ENCODE results near the gene CFAP97.
"Not testable (repeated sequence)": the region's sequence is repeated elsewhere in the genome, so short reads cannot be mapped to it uniquely, and the experiment has no call there.

Gene CFAP97

DNA sequence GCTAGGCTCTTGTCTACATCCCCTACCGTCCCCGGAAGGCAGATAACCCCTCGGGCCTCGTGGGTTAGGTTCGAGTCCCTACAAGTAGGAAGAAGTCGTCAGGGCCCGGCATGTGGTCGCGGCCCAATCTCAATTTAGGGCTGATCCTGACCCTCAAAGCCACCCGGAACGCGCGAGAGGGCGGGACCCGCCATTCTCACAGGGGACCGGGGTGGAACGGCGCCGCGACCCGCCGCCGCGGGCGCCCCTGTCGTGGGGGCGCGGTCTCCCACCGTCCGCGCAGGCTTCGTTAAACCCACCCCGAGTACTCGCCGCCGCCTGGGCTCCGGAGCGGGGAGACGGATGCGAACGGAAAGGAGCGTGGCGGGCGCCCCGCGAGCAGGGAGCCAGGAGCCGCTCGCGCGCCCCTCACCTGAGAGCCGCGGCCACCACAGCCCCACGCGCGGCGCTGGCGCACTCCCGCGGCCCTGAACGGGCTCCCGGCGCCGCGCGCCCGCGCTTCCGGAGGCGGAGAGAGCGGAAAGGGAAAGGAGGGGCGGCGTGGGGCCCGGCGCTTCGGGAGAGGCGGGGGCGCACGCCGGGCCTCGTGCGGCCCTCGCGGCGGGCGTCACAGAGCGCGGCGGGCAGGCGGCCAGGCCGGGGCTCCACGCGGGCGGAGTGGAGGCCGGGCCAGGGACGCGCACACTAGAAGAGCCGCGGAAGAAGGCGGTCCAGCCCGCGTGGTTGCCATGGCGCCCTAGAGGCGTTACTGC is at the start of gene CFAP97:
Gene CFAP97, minus strand, starts transcription at position 515 of the 752 bp plus-strand sequence. CDS start 12,804 bp downstream, outside the sequence.
- peak; percentile 78 for DNase-seq

DNA sequence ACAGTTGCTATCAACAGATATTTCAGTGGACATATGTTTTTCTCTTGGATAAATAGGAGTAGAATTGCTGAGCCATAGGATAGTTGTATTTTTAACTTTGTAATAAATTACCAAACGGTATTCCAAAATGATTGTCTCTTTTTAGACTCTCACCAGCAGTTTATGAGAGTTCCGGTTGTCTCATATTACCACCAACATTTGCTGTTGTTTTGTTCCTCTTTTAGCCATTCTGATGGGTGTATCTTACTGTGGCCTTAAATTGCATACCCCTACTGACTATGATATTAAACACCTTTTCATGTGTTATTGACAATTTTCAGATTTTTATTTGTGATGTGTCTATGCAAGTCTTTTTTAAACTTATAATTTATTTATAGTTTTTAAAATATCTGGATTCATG is 45.3 kb upstream of the CFAP97 start:
- DNase-seq: no peak

DNA sequence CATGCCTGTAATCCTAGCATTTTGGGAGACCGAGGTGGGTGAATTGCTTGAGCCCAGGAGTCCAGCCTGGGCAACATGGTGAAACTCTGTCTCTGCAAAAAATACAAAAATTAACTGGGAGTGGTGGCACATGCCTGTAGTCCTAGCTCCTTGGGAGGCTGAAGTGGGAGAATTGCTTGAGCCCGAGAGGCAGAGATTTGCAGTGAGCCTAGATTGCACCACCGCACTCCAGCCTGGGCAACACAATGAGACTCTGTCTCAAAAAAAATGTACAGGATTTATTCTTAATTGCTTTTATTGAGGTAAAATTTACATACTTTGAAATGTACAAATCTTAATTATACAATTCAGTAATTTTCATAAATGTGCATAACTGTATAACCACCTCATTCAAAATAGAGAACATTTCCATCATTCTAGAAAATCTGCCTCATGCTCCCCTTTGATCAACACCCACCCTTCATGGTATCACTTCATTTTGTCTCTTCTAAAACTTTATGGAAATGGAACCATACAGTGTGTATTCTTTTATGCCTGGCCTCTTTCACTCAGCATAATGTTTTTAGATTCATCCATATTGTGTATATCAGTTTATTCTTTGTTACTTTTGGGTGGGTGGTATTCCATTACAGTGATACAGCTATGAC is 44.7 kb upstream of the CFAP97 start:
- DNase-seq: no peak

DNA sequence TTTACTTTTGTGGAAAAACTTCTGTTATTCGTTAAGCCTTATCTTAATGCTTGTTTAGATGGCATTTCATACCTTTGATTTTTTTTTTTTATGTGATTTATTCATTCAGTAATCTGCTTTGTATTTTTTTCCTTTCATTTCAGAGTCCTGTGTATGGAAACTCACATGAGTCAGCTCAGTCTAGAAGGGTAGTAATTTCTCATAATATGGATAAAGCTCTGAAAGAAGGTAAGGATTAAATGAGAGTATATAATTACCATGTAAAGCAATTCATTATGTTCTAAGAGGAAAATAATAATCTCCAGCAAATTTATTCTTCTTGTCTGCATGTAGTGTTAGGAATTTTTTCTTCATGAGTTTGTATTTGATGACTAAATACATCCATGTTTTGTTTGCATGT is 43.4 kb upstream of the CFAP97 start:
- DNase-seq: no peak

DNA sequence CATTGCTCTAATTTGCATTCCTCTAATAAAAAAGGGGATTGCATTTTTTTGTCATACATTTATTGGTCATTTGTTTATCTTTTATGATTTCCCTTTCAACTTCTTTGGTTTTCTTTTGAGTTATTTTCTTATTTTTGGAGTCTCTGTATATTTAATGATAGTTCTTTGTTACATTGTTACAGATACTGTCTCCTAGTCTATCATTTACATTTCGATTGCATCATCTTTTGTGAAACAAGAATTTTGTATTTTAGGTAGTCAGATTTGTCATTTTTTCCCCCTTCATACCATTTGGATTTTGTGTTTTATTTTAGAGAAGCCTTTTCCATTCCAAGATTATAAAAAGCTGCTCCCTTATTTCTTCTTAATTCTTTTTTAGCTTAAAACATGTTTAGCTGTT is 42.7 kb upstream of the CFAP97 start:
- DNase-seq: no peak

DNA sequence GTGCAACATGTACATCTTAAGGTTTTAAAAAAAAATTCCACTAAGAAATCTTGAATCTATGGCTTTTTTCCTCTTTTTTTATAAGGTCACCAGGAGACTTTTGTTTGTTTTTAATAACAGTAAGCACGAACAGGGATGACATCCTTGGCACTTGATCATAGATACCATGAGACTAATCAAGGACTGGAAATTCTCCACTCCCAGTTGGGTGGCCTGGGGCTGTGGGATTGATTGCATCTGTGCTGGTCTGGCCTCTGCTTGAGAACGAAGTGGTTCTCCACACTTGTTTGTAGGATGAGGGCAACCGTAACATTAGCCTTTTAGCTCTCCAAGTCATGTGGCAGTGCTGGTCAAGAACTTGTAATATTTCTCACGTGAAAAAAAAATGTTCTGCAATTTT is 41.0 kb upstream of the CFAP97 start:
- DNase-seq: no peak

DNA sequence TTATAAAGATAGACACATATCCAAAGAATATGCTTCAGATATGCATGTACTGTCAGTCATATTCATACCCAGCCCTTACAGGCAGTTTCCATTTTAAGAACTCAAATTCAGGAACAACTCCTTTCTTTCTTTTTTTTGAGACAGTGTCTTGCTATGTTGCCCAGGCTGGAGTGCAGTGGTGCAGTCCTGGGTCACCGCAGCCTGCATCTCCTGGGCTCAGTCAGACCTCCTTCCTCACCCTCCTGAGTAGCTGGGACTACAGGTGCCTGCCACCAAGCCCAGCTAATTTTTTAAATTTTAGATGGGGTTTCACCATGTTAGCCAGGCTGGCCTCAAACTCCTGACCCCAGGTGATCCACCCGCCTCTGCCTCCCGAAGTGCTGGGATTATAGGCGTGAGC is 40.1 kb upstream of the CFAP97 start:
- DNase-seq: no peak

DNA sequence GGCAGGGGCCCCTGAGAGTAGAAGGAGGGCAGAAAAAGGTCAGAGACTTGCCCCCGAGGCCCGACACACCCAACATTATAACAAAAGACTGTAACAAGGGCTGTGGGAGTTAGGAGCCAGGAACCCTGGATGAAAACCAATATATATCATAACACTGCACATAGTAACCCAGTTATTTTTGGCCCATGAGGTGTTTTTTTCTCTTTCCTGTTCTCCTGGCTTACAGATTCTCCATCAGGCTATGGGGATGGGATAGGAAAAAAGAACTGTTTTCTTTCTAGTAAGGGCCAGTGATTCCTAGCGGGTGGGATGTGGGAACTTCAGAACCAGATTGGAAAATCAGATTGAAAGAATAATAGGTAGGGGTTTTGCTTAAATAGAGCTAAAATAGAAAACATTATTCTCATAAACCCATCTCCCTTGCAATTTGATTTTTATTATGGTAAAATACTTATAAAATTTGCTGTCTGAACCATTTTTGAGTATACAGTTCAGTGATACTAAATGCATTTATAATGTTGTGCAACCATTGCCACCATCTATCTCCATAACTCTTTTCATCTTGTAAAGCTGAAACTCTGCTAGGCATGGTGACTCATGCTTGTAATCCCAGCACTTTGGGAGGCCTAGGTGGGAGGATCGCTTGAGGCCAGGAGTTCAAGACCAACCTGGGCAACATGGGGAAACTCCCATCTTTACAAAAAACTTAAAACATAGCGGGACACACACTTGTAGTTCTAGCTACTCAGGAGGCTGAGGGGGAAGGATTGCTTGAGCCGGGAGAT is 39.1 kb upstream of the CFAP97 start:
- DNase-seq: no peak

DNA sequence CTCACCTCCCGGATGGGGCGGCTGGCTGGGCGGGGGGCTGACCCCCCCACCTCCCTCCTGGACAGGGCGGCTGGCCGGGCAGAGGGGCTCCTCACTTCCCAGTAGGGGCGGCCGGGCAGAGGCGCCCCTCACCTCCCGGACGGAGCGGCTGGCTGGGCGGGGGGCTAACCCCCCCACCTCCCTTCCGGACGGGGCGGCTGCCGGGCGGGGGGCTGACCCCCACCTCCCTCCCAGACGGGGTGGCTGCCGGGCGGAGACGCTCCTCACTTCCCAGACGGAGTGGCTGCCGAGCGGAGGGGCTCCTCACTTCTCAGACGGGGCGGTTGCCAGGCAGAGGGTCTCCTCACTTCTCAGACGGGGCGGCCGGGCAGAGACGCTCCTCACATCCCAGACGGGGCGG is 36.7 kb upstream of the CFAP97 start:
- DNase-seq: not testable (repeated sequence)

DNA sequence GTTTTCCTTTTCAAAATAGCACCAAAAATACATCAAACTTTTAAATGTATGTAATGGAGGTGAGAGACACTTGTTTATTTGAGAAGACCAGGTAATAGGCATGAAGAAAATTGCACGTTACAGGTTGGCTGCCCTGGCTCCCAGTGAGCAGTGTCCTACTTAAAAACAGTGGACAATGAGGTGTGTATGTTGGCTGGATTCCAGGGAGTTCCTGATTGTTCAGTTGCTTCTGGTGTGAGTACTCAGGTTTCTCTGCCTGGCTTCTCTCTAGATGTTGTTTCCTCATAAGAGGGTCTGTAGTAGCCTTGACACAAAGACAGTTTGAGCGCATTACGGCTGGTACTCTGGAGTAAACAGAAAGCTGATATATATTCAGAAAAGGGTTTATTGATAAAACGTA is 35.0 kb upstream of the CFAP97 start:
- DNase-seq: no peak

DNA sequence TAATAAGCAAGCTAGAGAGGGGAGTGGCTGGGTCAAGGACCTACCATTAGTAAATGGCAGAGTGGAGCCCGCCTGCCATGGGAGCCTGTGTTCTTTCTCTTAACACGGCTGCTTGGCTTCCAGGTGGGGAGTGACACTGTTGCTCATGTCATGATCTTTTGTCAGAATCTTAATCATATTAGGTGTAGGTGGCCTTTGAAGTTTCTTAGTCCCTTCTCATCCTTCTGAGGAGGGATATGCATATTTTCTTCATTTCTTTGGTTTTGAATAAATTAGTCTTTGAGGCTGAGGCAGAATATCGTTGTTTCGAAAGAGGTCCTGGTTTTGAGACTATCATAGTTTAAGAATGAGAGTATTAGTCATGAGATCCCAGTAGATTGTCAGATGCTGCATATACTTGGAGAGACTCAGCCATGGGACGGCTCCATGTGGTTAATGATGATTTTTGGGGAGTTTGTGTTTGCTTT is 34.4 kb upstream of the CFAP97 start:
- peak; percentile 57 for DNase-seq

DNA sequence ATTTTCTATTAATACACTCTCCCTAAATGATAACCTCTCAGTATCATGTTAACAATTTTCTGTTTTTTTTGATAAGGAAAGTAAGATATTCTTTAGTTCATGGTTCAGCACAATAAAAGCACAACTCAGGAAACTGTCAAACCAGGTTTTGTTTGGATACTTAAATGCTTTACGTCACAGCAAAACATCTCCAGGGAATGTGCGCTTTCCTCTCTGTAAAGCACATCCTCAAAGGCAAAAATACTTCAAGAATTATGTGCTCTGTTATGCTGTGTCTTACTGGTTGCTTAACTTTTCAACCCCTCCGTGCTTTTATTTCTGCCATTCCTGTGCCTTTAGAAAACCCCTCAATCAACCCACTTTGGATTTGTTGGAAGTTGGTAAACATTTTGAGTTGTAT is 33.4 kb upstream of the CFAP97 start:
- DNase-seq: no peak

DNA sequence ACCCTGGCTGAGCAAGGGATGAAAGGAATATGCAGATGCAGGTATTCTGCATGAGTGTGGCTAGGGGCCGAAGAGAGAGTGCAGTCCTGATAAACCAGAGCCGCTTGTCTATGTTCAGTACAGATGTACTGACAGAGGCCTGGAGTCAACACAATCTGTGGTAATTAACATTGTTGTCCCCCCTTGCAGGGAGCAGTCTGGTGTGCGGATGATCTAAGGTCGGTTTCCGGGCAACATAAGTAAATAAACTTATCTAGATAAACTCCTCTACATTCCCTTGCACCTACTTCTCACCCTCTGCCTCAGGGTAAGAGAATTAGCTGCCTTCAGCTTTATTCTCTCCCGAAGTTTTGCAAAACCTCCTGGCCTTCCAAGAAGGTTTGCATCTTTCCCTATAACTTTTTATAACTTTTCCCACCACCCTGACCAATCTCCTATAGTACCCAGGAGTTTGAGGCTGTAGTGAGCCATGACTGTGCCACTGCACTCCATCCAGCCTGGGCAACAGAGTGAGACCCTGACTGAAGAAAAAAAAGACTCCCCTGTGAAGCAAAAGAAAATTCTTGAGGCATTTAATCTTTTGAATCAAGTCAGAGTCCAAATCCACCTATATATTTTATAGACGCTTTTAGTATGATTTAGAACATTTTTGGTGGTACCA is 32.2 kb upstream of the CFAP97 start:
- DNase-seq: no peak

DNA sequence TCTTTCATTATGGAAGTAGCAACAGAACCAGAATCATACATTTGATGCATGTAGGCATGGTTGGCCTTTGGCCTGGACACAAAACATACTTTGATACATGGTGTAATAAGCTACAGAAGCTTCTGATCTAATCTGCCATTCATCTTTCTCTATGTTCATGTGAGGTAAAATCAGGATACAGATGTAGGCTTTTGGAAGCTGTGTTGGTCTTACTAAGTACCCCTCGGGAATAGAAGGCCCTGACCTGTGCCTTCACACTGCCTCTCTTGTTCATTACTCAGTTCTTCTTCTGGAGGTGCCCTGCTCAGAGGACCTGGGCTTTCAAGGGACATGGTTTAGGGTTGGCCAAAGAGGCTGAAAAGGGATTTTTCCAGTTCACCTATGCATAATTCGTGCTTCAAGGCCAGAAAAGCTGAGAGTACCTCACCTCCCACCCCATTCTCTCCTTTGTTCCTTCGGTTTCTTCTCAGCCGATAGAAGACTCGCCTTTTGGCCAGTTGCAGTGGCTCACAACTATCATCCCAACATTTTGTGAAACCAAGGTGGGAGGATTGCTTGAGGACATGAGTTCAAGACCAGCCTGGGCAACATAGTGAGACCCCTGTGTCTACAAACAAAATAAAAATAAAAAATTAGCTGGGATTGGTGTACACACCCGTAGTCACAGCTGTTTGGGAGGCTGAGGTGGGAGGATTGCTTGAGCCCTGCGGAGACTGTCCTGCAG is 31.5 kb upstream of the CFAP97 start:
- DNase-seq: no peak

DNA sequence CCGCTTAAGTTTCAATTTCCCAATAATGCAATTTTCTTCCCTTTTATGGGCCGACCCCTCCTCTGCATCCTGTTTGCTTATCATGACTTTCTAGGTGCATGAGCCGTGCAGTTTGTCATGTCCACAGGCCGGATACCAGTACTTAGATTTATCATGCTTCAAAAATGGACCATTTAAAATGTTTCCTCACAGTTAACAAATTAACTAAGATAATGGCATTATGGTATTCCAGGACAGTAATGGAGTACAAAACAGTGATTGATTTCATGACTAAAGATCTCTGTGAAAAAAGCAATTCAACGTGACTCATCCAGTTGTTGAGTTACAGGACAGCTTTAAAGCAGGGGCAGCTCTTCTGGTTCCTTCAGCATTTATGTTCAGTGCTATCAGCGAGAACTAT is 28.6 kb upstream of the CFAP97 start:
- DNase-seq: no peak

DNA sequence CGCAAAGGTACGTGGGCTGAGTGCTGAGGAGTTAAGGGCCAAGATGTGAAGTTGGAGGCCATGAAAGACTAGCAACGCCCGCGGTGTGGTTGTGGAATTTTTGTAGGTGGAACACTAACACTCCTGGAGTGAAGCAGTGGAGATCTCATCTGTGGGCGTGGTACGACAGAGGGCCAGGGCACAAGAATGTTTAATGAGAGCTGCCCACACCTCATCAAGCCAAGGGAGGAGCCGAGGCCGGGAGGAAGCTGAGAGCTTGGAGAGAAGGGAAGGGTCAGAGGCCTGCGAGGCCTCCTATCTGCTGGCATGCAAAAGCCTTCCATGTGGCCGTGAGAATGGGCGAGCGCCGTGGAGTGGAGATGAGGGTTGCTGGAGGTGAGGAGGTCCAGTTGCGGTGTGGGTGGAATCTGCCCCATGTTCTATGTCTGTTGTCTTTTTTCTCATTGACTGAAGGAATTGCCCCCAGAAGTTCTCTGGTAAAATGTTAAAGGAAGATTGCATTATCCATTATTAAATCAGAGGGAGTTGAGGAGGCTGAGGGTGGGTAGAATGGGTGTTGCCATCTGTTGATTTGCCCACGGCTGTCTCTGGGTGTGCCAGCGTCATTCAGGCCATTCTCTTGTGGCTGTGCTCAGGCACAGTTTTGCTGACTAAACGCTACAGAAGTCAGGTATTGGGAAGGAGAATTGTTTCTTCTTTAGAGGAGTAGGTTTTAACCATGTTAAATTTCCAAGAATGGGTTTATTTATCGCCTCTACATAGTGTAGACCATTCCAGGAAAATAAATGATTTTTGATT is 25.4 kb upstream of the CFAP97 start:
- DNase-seq: no peak

DNA sequence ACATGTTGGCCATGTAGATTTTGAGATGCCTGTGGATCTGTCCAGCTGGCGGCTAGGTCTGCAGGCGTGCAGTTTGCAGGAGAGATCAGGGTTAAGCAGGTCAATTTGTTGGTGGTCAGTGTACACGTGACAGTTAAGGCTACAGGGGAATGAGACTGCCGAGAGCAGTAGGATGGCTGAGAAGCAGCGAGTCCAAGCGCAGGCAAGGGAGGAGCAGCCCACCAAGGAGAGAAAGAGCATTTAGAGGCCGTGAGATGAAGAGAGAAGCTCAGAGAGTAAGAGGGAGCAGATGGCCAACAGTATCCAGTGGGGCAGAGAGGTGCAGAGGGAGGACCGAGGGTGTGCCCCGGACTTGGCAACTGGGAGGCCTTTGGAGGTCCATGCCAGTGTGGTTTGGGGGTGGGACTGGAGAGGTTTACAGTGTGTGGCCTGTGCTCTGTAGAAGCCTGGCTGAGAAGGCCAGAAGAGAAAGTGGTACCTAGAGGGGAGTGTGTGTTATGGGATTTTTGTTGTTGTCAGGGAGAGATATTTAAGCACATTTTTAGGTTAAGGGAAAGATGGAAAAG is 24.0 kb upstream of the CFAP97 start:
- no peak for DNase-seq

DNA sequence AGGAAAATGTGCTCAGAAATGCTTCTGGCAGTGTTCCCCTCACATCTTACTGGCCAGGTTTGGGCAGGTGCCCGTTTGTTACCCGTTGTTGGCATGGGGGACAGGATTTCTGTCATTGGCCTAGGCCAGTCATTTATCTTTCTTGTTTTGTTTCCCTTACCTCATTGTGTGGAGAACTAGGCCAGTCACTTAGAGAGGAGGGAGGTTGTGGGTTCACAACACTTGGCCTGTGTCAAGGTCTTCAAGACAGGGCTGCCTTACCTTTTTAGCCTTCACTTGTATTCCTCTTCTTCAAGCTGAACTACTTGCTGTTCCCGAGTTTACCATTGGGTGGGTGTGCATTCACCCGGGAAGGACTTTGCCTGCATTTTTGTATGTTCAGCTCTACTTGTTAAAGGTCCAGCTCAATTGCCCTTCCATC is 23.3 kb upstream of the CFAP97 start:
- DNase-seq: no peak

DNA sequence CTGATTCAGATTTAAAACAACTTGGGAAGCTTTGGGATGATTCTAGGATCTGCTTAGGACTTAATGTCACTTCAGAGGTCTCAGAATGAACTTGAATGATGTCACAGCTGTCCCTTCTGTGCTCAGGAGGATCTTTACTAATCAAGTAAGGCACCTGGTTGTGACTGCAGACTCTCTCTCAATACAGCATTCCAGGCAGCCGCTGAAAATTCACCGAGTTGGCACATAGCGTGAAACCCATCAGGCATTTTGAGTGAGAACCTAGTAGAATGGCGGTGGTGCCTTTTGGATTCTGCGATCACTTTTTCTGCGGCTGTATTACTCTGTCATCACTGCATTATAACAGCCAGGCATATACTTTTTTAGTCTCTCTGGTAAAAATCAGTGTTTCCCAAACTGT is 22.1 kb upstream of the CFAP97 start:
- DNase-seq: no peak

DNA sequence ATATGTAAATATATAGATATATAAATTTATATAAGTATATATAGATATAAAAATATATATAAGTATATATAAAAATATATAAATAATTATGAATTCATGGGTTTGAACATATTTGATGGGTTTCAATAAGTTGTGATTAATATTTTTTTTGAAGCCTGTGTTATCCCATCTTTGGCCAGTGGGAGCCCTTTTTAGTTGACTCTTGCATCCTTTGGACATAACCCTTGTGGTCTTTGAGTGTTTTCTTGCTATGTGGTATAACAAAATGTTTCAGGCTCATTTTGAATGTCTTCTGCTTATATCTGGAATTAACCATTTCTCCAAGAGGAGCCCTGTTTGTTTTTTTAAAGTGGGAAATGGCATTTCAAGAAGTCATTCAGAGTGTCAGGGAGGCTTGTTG is 20.8 kb upstream of the CFAP97 start:
- no peak for DNase-seq

DNA sequence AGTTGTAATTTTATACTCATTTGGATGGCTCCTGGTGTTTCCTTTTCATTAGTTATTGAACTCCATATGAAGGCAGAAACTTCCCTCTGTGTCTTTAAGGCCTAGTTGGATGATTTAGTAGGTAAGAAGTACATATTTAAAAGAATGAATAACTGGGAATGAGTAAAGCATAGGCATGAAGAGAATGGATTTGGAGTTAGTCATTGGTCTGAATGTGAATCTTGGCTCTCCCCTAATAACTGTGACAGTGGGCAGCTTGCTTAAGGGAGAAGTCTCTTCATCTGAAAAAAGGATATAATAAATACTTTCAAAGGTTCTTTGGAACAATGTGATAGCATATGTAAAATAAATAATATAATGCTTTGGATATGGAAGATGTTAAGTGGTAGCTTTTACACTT is 18.8 kb upstream of the CFAP97 start:
- no peak for DNase-seq
